ENCODE results near the gene VMP1. TPM values are rescaled to one million over a fixed set of nuclear protein-coding genes. Genes with fewer than 3 reads are reported as not detected.
"Not testable (repeated sequence)": the region's sequence is repeated elsewhere in the genome, so short reads cannot be mapped to it uniquely, and the experiment has no call there.

VMP1 gene
- total RNA-seq, 2 donors from 2014 or later: 175 to 203 TPM

- no peaks in the 10 kb centered on the region for H3K9me3 ChIP-seq
- H3K36me3 ChIP-seq: no peaks in the 10 kb centered on the region
- DNase-seq (ENCODE audit: low spot score): no peak
- intact Hi-C loops (cut with DNase I): no loop called here
- H3K4me1 ChIP-seq (replicated peaks): no peaks in the 10 kb centered on the region
- 94% methylated on average over 1 of the region's 1 CpG for WGBS
- H3K27ac ChIP-seq: no peak overlapping the region
- no peak for TF ChIP-seq CTCF (IDR thresholded peaks at IDR 0.05)
- TF ChIP-seq POLR2AphosphoS5 (IDR thresholded peaks at IDR 0.05): no peak
- TF ChIP-seq POLR2A (IDR thresholded peaks at IDR 0.05): no peak
- H3K4me3 ChIP-seq: no peak overlapping the region
- H3K27me3 ChIP-seq (replicated peaks; ENCODE audit: insufficient read depth): no peaks in the 10 kb centered on the region
Observed at GRCh38 chr17:59776577-59776976, 69.1 kb downstream of the VMP1 start.

GRCh38 chr17:59777033-59777432, 69.6 kb downstream of the VMP1 start:
- no peaks in the 10 kb centered on the region for H3K27me3 ChIP-seq (replicated peaks; ENCODE audit: insufficient read depth)
- no peak for DNase-seq (ENCODE audit: low spot score)
- intact Hi-C loops (cut with DNase I): no loop called here
- H3K36me3 ChIP-seq: no peaks in the 10 kb centered on the region
- no peak overlapping the region for H3K4me3 ChIP-seq
- no peaks in the 10 kb centered on the region for H3K4me1 ChIP-seq (replicated peaks)
- WGBS: 97% methylated on average over 3 of the region's 3 CpGs
- no peak overlapping the region for H3K27ac ChIP-seq
- H3K9me3 ChIP-seq: no peaks in the 10 kb centered on the region
- TF ChIP-seq CTCF (IDR thresholded peaks at IDR 0.05) (no peak), POLR2A (IDR thresholded peaks at IDR 0.05) (no peak), POLR2AphosphoS5 (IDR thresholded peaks at IDR 0.05) (no peak)

GRCh38 chr17:59778996-59779395, 71.5 kb downstream of the VMP1 start:
- no peak for TF ChIP-seq CTCF (IDR thresholded peaks at IDR 0.05)
- TF ChIP-seq POLR2A (IDR thresholded peaks at IDR 0.05): no peak
- TF ChIP-seq POLR2AphosphoS5 (IDR thresholded peaks at IDR 0.05): no peak
- 86% methylated on average over 4 of the region's 4 CpGs for WGBS
- Histone ChIP-seq H3K27me3 (replicated peaks; ENCODE audit: insufficient read depth) (no peaks in the 10 kb centered on the region), H3K4me3 (no peak overlapping the region), H3K4me1 (replicated peaks) (no peaks in the 10 kb centered on the region), H3K36me3 (no peaks in the 10 kb centered on the region), H3K27ac (no peak overlapping the region), H3K9me3 (no peaks in the 10 kb centered on the region)
- DNase-seq (ENCODE audit: low spot score): no peak
- intact Hi-C loops (cut with DNase I): no loop called here

- Histone ChIP-seq H3K36me3 (no peaks in the 10 kb centered on the region), H3K27me3 (replicated peaks; ENCODE audit: insufficient read depth) (no peaks in the 10 kb centered on the region), H3K9me3 (no peaks in the 10 kb centered on the region), H3K27ac (no peak overlapping the region), H3K4me3 (no peak overlapping the region), H3K4me1 (replicated peaks) (peaks cover 3% of the 10 kb centered on the region)
- TF ChIP-seq POLR2AphosphoS5 (IDR thresholded peaks at IDR 0.05) (no peak), CTCF (IDR thresholded peaks at IDR 0.05) (no peak), POLR2A (IDR thresholded peaks at IDR 0.05) (no peak)
- DNase-seq (ENCODE audit: low spot score): no peak
- intact Hi-C loops (cut with DNase I): no loop called here
- WGBS: 87% methylated on average over 1 of the region's 1 CpG
Observed at GRCh38 chr17:59779521-59779920, 72.1 kb downstream of the VMP1 start.

GRCh38 chr17:59780548-59780947, 73.1 kb downstream of the VMP1 start:
- DNase-seq (ENCODE audit: low spot score); intact Hi-C loops (cut with DNase I); H3K27me3 ChIP-seq (replicated peaks; ENCODE audit: insufficient read depth); H3K4me3 ChIP-seq; H3K4me1 ChIP-seq (replicated peaks); H3K9me3 ChIP-seq; H3K36me3 ChIP-seq; H3K27ac ChIP-seq: not testable (repeated sequence)
- WGBS: 97% methylated on average over 6 of the region's 6 CpGs
